HG02759 (cell line): ENCODE data around the gene SLC25A31.

ENCODE experiments used
- ATAC-seq: cut with Tn5 transposase; IDR thresholded peaks from one replicate; pipeline ENCODE4 v1.9.1; 2021; ENCODE audit warnings: mild to moderate bottlenecking, moderate library complexity; ENCODE audit not compliant: unreplicated experiment

The SLC25A31 gene

GRCh38 chr4:127730142-127730913, at the start of gene SLC25A31:
TSS of gene SLC25A31 (plus strand) at chr4:127730400. CDS start at chr4:127730546, 146 bp downstream.
- ATAC-seq, result no peak

- no peak for ATAC-seq
These were observed 44.9 kb upstream of the SLC25A31 start for GRCh38 chr4:127685292-127685691.

- ATAC-seq, result no peak
These were observed 43.5 kb upstream of the SLC25A31 start for GRCh38 chr4:127686658-127687057.

- ATAC-seq, result no peak
These were observed 42.6 kb upstream of the SLC25A31 start for GRCh38 chr4:127687580-127687979.

- ATAC-seq, result peak; percentile 100
These were observed 31.4 kb upstream of the SLC25A31 start for GRCh38 chr4:127698789-127699200.

- ATAC-seq, result no peak
These were observed 21.2 kb upstream of the SLC25A31 start for GRCh38 chr4:127708985-127709384.

GRCh38 chr4:127709456-127709855, 20.7 kb upstream of the SLC25A31 start:
- ATAC-seq, result no peak

- ATAC-seq, result no peak
These were observed 1.2 kb downstream of the SLC25A31 start for GRCh38 chr4:127731406-127731805.

- peak; percentile 85 for ATAC-seq
These were observed 2.6 kb downstream of the SLC25A31 start for GRCh38 chr4:127732623-127733328.

GRCh38 chr4:127734976-127735375, 4.8 kb downstream of the SLC25A31 start:
- ATAC-seq, result no peak

GRCh38 chr4:127737295-127737694, 7.1 kb downstream of the SLC25A31 start:
- ATAC-seq, result no peak

GRCh38 chr4:127741247-127741646, 11.0 kb downstream of the SLC25A31 start:
- ATAC-seq, result no peak

- ATAC-seq, result no peak
These were observed 17.7 kb downstream of the SLC25A31 start for GRCh38 chr4:127747883-127748282.

- no peak for ATAC-seq
These were observed 18.8 kb downstream of the SLC25A31 start for GRCh38 chr4:127748957-127749356.

GRCh38 chr4:127756906-127757305, 26.7 kb downstream of the SLC25A31 start:
- no peak for ATAC-seq

- peak; percentile 84 for ATAC-seq
These were observed 29.1 kb downstream of the SLC25A31 start for GRCh38 chr4:127759228-127759820.

GRCh38 chr4:127759893-127760292, 29.7 kb downstream of the SLC25A31 start:
- ATAC-seq, result peak; percentile 16

GRCh38 chr4:127771535-127772275, 41.5 kb downstream of the SLC25A31 start:
- no peak for ATAC-seq

GRCh38 chr4:127772769-127773671, 42.8 kb downstream of the SLC25A31 start:
- ATAC-seq, result no peak

GRCh38 chr4:127775843-127776242, 45.6 kb downstream of the SLC25A31 start:
- no peak for ATAC-seq
